GM12878 (cell line): ENCODE results near the gene RIPOR3. TPM values are rescaled to one million over a fixed set of nuclear protein-coding genes. Genes with fewer than 3 reads are reported as not detected.

ENCODE experiments used
- ATAC-seq: fragments of 200-7000 bp; cut with Tn5 transposase; 3 replicates; pipeline ENCODE4 v1.9.1; 2020; ENCODE audit warnings: mild to moderate bottlenecking, moderate library complexity
- BruUV-seq: library from RNA; stranded (reverse); fragments of 400-500 nt; replicated peaks from 2 replicates; lab custom pipeline; 2021; lab: Mats Ljungman, UMichigan
- CTCF ChIA-PET: fragments of 300-600 bp; sonication (Branson Sonifier 250); formaldehyde crosslinking; extraction: SDS; loops from one replicate; lab custom pipeline; 2021; ENCODE audit warnings: inconsistent platforms; lab: Yijun Ruan, JAX
- POLR2A ChIA-PET: fragments of 350-600 bp; formaldehyde crosslinking; extraction: SDS; loops from one replicate; lab custom pipeline; 2021; ENCODE audit warnings: inconsistent platforms; lab: Charles Lee
- RAD21 ChIA-PET: fragments of 300-600 bp; sonication (Branson Sonifier 250); formaldehyde crosslinking; loops from one replicate; lab custom pipeline; 2023; ENCODE audit warnings: antibody characterized with exemption; ENCODE audit not compliant: unreplicated experiment; lab: Charles Lee
- SMC1A ChIA-PET: fragments of 300-600 bp; sonication (Branson Sonifier 250); formaldehyde crosslinking; loops from one replicate; lab custom pipeline; 2023; ENCODE audit not compliant: unreplicated experiment, uncharacterized antibody; lab: Charles Lee
- DNase-seq: peaks from one replicate; pipeline ENCODE4 v3.0.0-alpha.2; 2011; ENCODE audit warnings: low read depth, low spot score
- FAIRE-seq: peaks from 3 replicates; lab custom pipeline; 2011; peaks lifted over from hg19 to GRCh38; lab: Jason Lieb, UNC
- H2AFZ ChIP-seq: 2 replicates; pipeline ENCODE4 v1.6.0; 2011; ENCODE audit warnings: low read depth, low read length, control low read depth; ENCODE audit not compliant: control insufficient read depth
- H3K27ac ChIP-seq: 2 replicates; pipeline ENCODE4 v1.5.1; 2011; ENCODE audit warnings: control low read depth; ENCODE audit not compliant: control insufficient read depth, insufficient read depth
- H3K27me3 ChIP-seq, 2 experiments: replicated peaks in 1 of 2; 2 replicates each; pipeline versions ENCODE4 v1.6.0 to v1.6.1; 2011; ENCODE audit warnings: low read length in 1 of 2; ENCODE audit not compliant: control insufficient read depth in 2 of 2, insufficient read depth in 2 of 2
- H3K36me3 ChIP-seq, 2 experiments: 2 replicates each; pipeline ENCODE4 v1.5.1; 2011; ENCODE audit warnings: low read length in 1 of 2; ENCODE audit not compliant: control insufficient read depth in 2 of 2, insufficient read depth in 2 of 2
- H3K4me1 ChIP-seq: 2 replicates; pipeline ENCODE4 v1.6.1; 2011; ENCODE audit warnings: mild to moderate bottlenecking, low read length, moderate library complexity, mixed read lengths; ENCODE audit not compliant: control insufficient read depth, insufficient read depth
- H3K4me2 ChIP-seq: 2 replicates; pipeline ENCODE4 v1.6.0; 2011; ENCODE audit warnings: control low read depth; ENCODE audit not compliant: control insufficient read depth, insufficient read depth
- H3K4me3 ChIP-seq: fragments of 200-600 bp; sonication (generic); 2 replicates; pipeline ENCODE4 v1.5.1; 2016
- H3K79me2 ChIP-seq: 2 replicates; pipeline ENCODE4 v1.6.0; 2011; ENCODE audit warnings: low read length; ENCODE audit not compliant: control insufficient read depth, insufficient read depth
- H3K9ac ChIP-seq: 2 replicates; pipeline ENCODE4 v1.8.0; 2011; ENCODE audit warnings: low read length, control low read depth, mixed read lengths; ENCODE audit not compliant: control insufficient read depth, insufficient read depth
- H3K9me3 ChIP-seq: replicated peaks from 3 replicates; pipeline ENCODE4 v1.5.1; 2011; ENCODE audit warnings: mild to moderate bottlenecking, low read length; ENCODE audit not compliant: control insufficient read depth, insufficient read depth
- H4K20me1 ChIP-seq: 2 replicates; pipeline ENCODE4 v1.6.0; 2011; ENCODE audit not compliant: control insufficient read depth, insufficient read depth
- E2F8 ChIP-seq: fragments of 450-650 bp; IDR thresholded peaks from 2 replicates; pipeline ENCODE4 v1.6.1; 2018; ENCODE audit warnings: mild to moderate bottlenecking, low read depth, moderate library complexity; ENCODE audit not compliant: partially characterized antibody
- E4F1 ChIP-seq: fragments of 450-650 bp; IDR thresholded peaks from 2 replicates; pipeline ENCODE4 v1.6.1; 2018; ENCODE audit warnings: borderline replicate concordance, mild to moderate bottlenecking; ENCODE audit not compliant: partially characterized antibody
- HDAC6 ChIP-seq: fragments of 200-600 bp; sonication (generic); IDR thresholded peaks from one replicate; pipeline ENCODE4 v1.8.0; 2017; ENCODE audit warnings: antibody characterized with exemption; ENCODE audit not compliant: unreplicated experiment
- NBN ChIP-seq: fragments of 450-650 bp; IDR thresholded peaks from 2 replicates; pipeline ENCODE4 v1.6.1; 2016
- RAD51 ChIP-seq: fragments of 450-650 bp; IDR thresholded peaks from 2 replicates; pipeline ENCODE4 v1.6.1; 2016; ENCODE audit warnings: moderate library complexity, mild to moderate bottlenecking, inconsistent platforms
- SMAD5 ChIP-seq: IDR thresholded peaks from 2 replicates; pipeline ENCODE4 v1.6.1; 2016; ENCODE audit warnings: antibody characterized with exemption, low read depth
- SMC3 ChIP-seq: IDR thresholded peaks from 2 replicates; pipeline ENCODE4 v1.6.1; 2011; ENCODE audit warnings: low read length, improper control_type of control experiment, borderline replicate concordance
- SREBF1 ChIP-seq: IDR thresholded peaks from 2 replicates; pipeline ENCODE4 v1.6.1; 2012; ENCODE audit warnings: mild to moderate bottlenecking, low read length
- SRF ChIP-seq, 2 experiments: IDR thresholded peaks; 2 replicates each; pipeline ENCODE4 v1.6.1; 2011; ENCODE audit warnings: low read depth in 2 of 2, low read length in 2 of 2, mild to moderate bottlenecking in 1 of 2, moderate library complexity in 1 of 2
- ZBTB4 ChIP-seq: fragments of 450-650 bp; formaldehyde crosslinking; IDR thresholded peaks from 2 replicates; pipeline ENCODE4 v1.4.0; 2022; ENCODE audit warnings: mild to moderate bottlenecking, moderate library complexity
- WGBS: methylation state at CpG from one replicate; pipeline ENCODE4 v1.1.6; 2016; ENCODE audit warnings: low lambda C conversion rate; ENCODE audit not compliant: insufficient replicate concordance, insufficient coverage; ENCODE audit errors: missing lambda C conversion rate; 5-methylcytosine and 5-hydroxymethylcytosine counted together
- in situ Hi-C: fragments of 300-500 bp; cut with MboI; formaldehyde crosslinking; loops from 9 replicates; pipeline ENCODE4 v1.14.3; 2018; ENCODE audit warnings: mixed read lengths
- intact Hi-C: fragments of 100-400 bp; cut with micrococcal nuclease; formaldehyde crosslinking; loops from one replicate; pipeline ENCODE4 v1.14.2; 2022; ENCODE audit not compliant: unreplicated experiment
- polyA plus RNA-seq, 11 experiments: library from polyadenylated mRNA; depleted of rRNA in 4 of 11; unstranded in 6 of 11; stranded (reverse) in 5 of 11; fragments of >200 nt; fragmentation: Nextera tagmentation in 4 of 11; fragmentation: Illumina TruSeq in 1 of 11; extraction: Ambion mirVana in 4 of 11; extraction: Trizol in 1 of 11; gene quantifications; 1 replicate in 1 of 11; 2 replicates in 10 of 11; pipeline versions ENCODE4 v1.2.1 to v1.2.3, GENCODE V29; 2011 to 2016; ENCODE audit warnings: inconsistent platforms in 2 of 11, missing spikeins in 2 of 11, low read depth in 1 of 11
- total RNA-seq, 4 experiments: library from RNA; depleted of rRNA in 3 of 4; stranded (reverse); fragments of >200 nt in 3 of 4; fragmentation: Illumina TruSeq in 1 of 4; extraction: Trizol in 1 of 4; gene quantifications; 2 replicates each; pipeline versions ENCODE4 v1.2.1 to v1.2.3, GENCODE V29; 2013 to 2021

The RIPOR3 gene
- total and polyA plus RNA-seq, 10 of the 15 experiments (the other 5 are each of a cell fraction or from before 2014, with no cell fraction given), result 0.04 to 0.55 (median 0.12) TPM; not detected in 6

- no peak for TF ChIP-seq SMAD5
- TF ChIP-seq RAD51, result no peak
- no peak for TF ChIP-seq SRF (IDR thresholded peaks at IDR 0.05; ENCODE audit: low read depth in 2 of 2, low read length in 2 of 2)
- TF ChIP-seq NBN, result no peak
- TF ChIP-seq ZBTB4 (CRISPR knock-in tag), result no peak
- no peak for TF ChIP-seq SREBF1
- TF ChIP-seq E2F8, result no peak
- TF ChIP-seq SMC3, result no peak
- no peak for TF ChIP-seq E4F1
- TF ChIP-seq HDAC6, result no peak
- Histone ChIP-seq H3K9me3 (no peaks in the 10 kb centered on the region), H4K20me1 (no peaks in the 10 kb centered on the region), H3K36me3 (no peaks in the 10 kb centered on the region), H3K4me1 (peaks cover 9% of the 10 kb centered on the region; the same call in 1 of the 2 replicates), H2AFZ (no peak overlapping the region), H3K79me2 (no peaks in the 10 kb centered on the region), H3K27ac (no peak overlapping the region), H3K27me3 (no peaks in the 10 kb centered on the region), H3K4me2 (no peak overlapping the region), H3K4me3 (no peak overlapping the region), H3K9ac (no peak overlapping the region)
- DNase-seq (no peak), FAIRE-seq (no peak), ATAC-seq (no peak)
- POLR2A ChIA-PET, result no interaction called here
- CTCF ChIA-PET, result interaction anchor here (0.6 to 1.6 kb wide), 4 partner anchors 9 to 261 kb away, joined by 3 to 8 read pairs (median 3); no protein-coding TSS in a partner anchor
- in situ Hi-C loops, result no loop called here
- intact Hi-C loops, result no loop called here
- no TSS peak for BruUV-seq
- SMC1A ChIA-PET, result no interaction called here
- 53% methylated on average over 22 of the region's 22 CpGs for WGBS
- RAD21 ChIA-PET, result no interaction called here
Measured at GRCh38 chr20:50597406-50597969, 93.9 kb downstream of the RIPOR3 start.
